Left lung (tissue), 10 donors: Measurements from ENCODE around the gene EXOC4. TPM values are rescaled to one million over a fixed set of nuclear protein-coding genes. Genes with fewer than 3 reads are reported as not detected.

Experiments
- ATAC-seq: fragments of 200-7000 bp; cut with Tn5 transposase; one replicate; pipeline ENCODE4 v1.9.1; 2020; ENCODE audit warnings: moderate library complexity
- DNase-seq, 4 donors: peaks; one replicate each; pipeline ENCODE4 v3.0.0-alpha.2; 2013 to 2020
- H3K27ac ChIP-seq, 2 donors: fragments of 200-600 bp; sonication (generic) in 1 of 2; one replicate each; pipeline versions ENCODE4 v1.5.0 to v1.8.0; 2020 to 2021
- H3K27me3 ChIP-seq, 2 donors: fragments of 200-600 bp; sonication (generic) in 1 of 2; one replicate each; pipeline versions ENCODE4 v1.5.0 to v1.8.0; 2020 to 2021
- H3K36me3 ChIP-seq, 2 donors: fragments of 200-600 bp; sonication (generic) in 1 of 2; one replicate each; pipeline versions ENCODE4 v1.5.0 to v1.8.0; 2020 to 2021
- H3K4me1 ChIP-seq, 2 donors: fragments of 200-600 bp; one replicate each; pipeline ENCODE4 v1.8.0; 2021
- H3K4me3 ChIP-seq, 2 donors: fragments of 200-600 bp; sonication (generic) in 1 of 2; one replicate each; pipeline versions ENCODE4 v1.5.0 to v1.8.0; 2020 to 2021; ENCODE audit warnings: mild to moderate bottlenecking in 1 of 2
- H3K9me3 ChIP-seq, 2 donors: fragments of 200-600 bp; sonication (generic) in 1 of 2; one replicate each; pipeline versions ENCODE4 v1.5.0 to v1.8.0; 2020 to 2021
- CTCF ChIP-seq, 2 donors: fragments of 200-600 bp; sonication (generic) in 1 of 2; IDR thresholded peaks; one replicate each; pipeline versions ENCODE4 v1.5.0 to v1.8.0; 2021; ENCODE audit warnings: antibody characterized with exemption in 2 of 2
- intact Hi-C, 2 donors: fragments of 100-400 bp; cut with DNase I; formaldehyde crosslinking; loops; one replicate each; pipeline versions ENCODE4 v1.11.2 to v1.14.2; 2022
- polyA plus RNA-seq, 6 donors: library from polyadenylated mRNA; unstranded; fragments of 120-200 nt; gene quantifications; one replicate each; pipeline ENCODE4 v1.2.1, GENCODE V29; 2013; ENCODE audit not compliant: insufficient read length in 6 of 6
- total RNA-seq, 2 donors: library from RNA; stranded (reverse); fragmentation: NEBNext Ultra II Directional; extraction: Animal tissue kit (Norgen Biotek cat#: 25700); gene quantifications; one replicate each; pipeline ENCODE4 v1.2.1, GENCODE V29; 2021
- donor health status: DM: no; HTN: yes; CAD: no.
- donor health status: DM: no; HTN: no; CAD: no.

The EXOC4 gene
- total and polyA plus RNA-seq, 8 donors, result 52.5 to 79.4 (median 65.9) TPM

- no peak overlapping the region for H3K27ac ChIP-seq
- no peaks in the 10 kb centered on the region for H3K4me1 ChIP-seq
- DNase-seq (no peak), ATAC-seq (no peak)
- peaks cover 0 to 20% of the 10 kb centered on the region in 2 donors for H3K9me3 ChIP-seq
- intact Hi-C loops, result no loop called here
- H3K27me3 ChIP-seq, result no peaks in the 10 kb centered on the region
- no peak for TF ChIP-seq CTCF (IDR thresholded peaks at IDR 0.05)
- no peaks in the 10 kb centered on the region for H3K36me3 ChIP-seq
- no peak overlapping the region for H3K4me3 ChIP-seq
Measured at GRCh38 chr7:134098072-134098471, 845.2 kb downstream of the EXOC4 start.

DNA sequence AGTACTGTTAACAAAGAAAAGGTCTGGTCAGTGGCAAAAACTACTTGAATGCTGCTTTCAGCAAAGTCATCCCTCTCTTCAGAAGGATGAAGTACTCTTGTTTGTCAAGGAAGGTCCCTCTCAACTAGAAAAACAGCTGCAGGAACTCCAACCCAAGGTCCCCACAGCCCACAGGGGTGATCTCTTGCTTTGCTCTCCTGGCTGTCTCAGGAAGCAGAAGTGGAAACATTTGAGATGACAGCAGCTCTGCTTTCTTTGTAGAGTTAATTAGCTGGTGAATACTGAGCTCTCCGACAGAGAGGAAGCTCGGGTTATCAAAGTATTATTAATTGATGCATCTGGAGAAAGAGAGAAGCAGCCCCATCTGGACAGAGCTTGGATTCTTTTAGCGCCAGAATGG, 848.8 kb downstream of the EXOC4 start:
- Histone ChIP-seq H3K9me3 (no peaks in the 10 kb centered on the region), H3K4me1 (no peaks in the 10 kb centered on the region), H3K4me3 (no peak overlapping the region), H3K27me3 (no peaks in the 10 kb centered on the region), H3K27ac (no peak overlapping the region), H3K36me3 (no peaks in the 10 kb centered on the region)
- intact Hi-C loops, result no loop called here
- TF ChIP-seq CTCF (IDR thresholded peaks at IDR 0.05), result no peak
- ATAC-seq (no peak), DNase-seq (no peak)

- no peaks in the 10 kb centered on the region for H3K4me1 ChIP-seq
- no peaks in the 10 kb centered on the region for H3K9me3 ChIP-seq
- no peak overlapping the region for H3K4me3 ChIP-seq
- no peaks in the 10 kb centered on the region for H3K27me3 ChIP-seq
- no peak for DNase-seq
- no peak for ATAC-seq
- no peak for TF ChIP-seq CTCF (IDR thresholded peaks at IDR 0.05)
- intact Hi-C loops, result no loop called here
- no peak overlapping the region for H3K27ac ChIP-seq
- H3K36me3 ChIP-seq, result no peaks in the 10 kb centered on the region
Measured at GRCh38 chr7:134104166-134104565, 851.3 kb downstream of the EXOC4 start.

GRCh38 chr7:134105841-134106240, 853.0 kb downstream of the EXOC4 start:
- TF ChIP-seq CTCF (IDR thresholded peaks at IDR 0.05), result no peak
- intact Hi-C loops, result no loop called here
- Histone ChIP-seq H3K27ac (no peak overlapping the region), H3K9me3 (no peaks in the 10 kb centered on the region), H3K27me3 (no peaks in the 10 kb centered on the region), H3K4me1 (no peaks in the 10 kb centered on the region), H3K4me3 (no peak overlapping the region), H3K36me3 (no peaks in the 10 kb centered on the region)
- DNase-seq (no peak), ATAC-seq (no peak)

- no peaks in the 10 kb centered on the region for H3K27me3 ChIP-seq
- intact Hi-C loops, result no loop called here
- no peak overlapping the region for H3K27ac ChIP-seq
- no peak for TF ChIP-seq CTCF (IDR thresholded peaks at IDR 0.05)
- H3K4me1 ChIP-seq, result no peaks in the 10 kb centered on the region
- no peak overlapping the region for H3K4me3 ChIP-seq
- no peaks in the 10 kb centered on the region for H3K36me3 ChIP-seq
- H3K9me3 ChIP-seq, result no peaks in the 10 kb centered on the region
- ATAC-seq, result no peak
- DNase-seq, result no peak
Measured at GRCh38 chr7:134108802-134109201, 855.9 kb downstream of the EXOC4 start.
